ENCODE data around the gene UBA7.
"Not testable (repeated sequence)": the region's sequence is repeated elsewhere in the genome, so short reads cannot be mapped to it uniquely, and the experiment has no call there.

UBA7 gene

GRCh38 chr3:49813497-49814174 lies at the start of gene UBA7:
Gene UBA7, minus strand, starts transcription at chr3:49813953. Its CDS starts 166 bp downstream, at chr3:49813787.
- peak; percentile 63 for DNase-seq (ENCODE audit: low spot score)

GRCh38 chr3:49859576-49860305 lies 46.0 kb upstream of the UBA7 start:
- no peak for DNase-seq (ENCODE audit: low spot score)

DNA sequence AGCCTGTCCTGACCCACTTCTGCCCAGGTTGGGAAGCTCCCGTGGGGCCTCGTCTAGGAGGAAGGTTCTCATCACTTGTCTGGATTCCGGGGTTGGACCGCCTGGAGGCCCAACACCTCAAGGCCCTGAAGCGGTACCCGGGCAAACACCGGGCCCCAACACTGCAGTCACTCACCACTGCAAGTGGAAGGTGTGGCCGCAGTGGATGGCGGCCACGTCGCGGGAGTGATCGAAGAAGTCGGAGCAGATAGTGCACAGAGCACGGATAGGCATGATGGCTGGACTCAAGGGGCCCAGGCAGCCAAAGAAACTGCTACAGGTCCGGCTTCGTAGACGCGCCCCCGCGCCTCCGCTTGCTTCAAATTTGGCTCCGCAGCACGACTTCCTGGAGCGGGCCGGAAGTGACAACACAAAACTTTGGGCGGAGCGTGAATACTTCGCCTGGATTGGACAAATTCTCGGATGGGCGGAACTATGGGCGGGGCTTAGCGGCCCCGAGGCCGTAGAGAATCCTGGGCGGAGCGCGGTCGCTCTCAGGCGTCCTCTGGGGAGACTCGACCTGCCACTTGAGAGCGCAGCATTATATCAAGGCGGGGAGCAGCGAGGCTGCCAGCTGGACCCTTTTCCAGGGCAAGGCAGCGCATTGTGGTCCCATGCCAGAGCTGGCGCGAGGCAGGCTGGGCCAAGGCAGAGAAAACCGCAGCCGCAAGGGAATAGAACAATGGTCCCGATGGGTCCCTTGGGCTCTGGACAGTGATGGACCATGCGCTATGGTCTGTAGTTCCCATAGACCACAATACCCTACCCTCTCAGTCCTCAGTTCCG lies 42.6 kb upstream of the UBA7 start, which contains the start of gene TRAIP:
Gene TRAIP (minus strand): TSS at position 384 of the 825 bp plus-strand sequence. CDS start 111 bp downstream, at position 273.
- DNase-seq (ENCODE audit: low spot score) = peak; percentile 94

GRCh38 chr3:49855662-49856061 lies 41.9 kb upstream of the UBA7 start:
- DNase-seq (ENCODE audit: low spot score) = no peak

DNA sequence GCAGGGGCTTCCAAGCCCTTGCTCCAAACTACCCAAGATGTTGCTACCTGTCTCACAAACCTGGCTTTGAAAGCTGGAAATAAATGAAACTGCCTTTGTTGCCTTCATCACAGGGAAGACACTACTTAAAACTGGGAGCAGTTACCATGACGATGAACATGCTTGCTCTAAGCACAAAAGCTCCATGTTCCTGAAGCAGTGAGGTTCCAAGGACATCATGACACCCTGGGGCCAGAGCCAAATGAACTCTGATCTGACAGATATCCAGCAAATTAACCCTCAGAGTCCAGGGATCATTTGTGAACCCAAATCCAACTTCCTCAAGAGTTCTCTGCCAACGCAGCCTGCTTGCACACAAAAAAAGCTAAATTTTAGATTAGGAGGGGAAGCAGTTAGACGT lies 31.9 kb upstream of the UBA7 start:
- no peak for DNase-seq (ENCODE audit: low spot score)

GRCh38 chr3:49844464-49845183 lies 30.9 kb upstream of the UBA7 start:
- DNase-seq (ENCODE audit: low spot score) = no peak

DNA sequence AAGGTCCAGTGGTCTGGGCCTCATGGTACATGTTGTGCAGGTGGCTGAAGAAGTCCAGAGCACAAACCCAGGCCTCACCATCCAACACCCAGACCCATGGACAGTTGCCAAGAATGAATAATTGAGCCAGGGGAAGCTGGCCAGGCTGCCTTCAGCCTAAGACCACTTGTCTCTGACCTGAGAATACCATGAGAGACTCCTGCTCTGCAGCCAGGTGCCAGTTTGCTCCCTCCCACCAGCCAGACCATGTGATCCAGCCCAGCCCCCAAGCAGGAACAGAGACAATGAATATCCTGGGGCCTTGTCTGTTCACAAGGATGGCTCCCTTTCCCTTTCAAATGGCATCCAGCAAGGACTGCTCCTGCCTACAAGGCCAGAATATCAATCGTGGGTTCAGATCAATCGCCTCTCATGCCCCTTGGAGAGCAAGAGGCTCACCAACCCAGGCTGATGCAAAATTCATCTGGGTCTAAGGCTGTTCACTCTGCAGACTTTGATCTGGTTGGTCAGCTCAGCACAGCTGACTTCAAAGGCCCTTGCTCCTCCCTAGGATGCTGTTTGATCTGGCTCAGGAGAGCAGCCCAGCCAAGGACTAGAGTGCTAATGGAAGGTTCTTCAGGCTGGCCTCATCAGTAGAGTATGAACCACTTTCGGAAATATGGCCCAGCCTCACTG lies 29.2 kb upstream of the UBA7 start:
- no peak for DNase-seq (ENCODE audit: low spot score)

GRCh38 chr3:49841806-49842205 lies 28.1 kb upstream of the UBA7 start:
- no peak for DNase-seq (ENCODE audit: low spot score)

GRCh38 chr3:49841126-49841696 lies 27.5 kb upstream of the UBA7 start:
- no peak for DNase-seq (ENCODE audit: low spot score)

DNA sequence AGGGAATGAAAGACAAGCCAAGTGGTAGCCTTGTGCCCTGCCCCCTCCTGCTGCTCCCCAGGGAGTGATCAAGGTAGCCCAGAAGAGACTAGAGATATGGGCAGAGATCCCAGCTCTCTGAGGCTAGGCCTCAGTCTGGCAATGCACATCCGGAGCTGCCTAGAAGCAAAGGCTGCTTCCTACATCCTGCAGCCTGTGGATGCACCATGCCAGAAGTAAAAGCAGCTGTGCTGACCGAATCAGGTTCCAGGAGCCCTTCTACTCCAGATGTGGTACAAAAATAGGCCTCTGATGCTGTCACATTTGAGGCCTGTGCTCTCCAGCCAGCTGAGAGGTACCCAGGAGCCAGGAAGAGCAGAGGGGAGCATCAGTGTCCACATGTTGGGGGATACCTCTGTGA lies 26.6 kb upstream of the UBA7 start:
- DNase-seq (ENCODE audit: low spot score) = no peak

DNA sequence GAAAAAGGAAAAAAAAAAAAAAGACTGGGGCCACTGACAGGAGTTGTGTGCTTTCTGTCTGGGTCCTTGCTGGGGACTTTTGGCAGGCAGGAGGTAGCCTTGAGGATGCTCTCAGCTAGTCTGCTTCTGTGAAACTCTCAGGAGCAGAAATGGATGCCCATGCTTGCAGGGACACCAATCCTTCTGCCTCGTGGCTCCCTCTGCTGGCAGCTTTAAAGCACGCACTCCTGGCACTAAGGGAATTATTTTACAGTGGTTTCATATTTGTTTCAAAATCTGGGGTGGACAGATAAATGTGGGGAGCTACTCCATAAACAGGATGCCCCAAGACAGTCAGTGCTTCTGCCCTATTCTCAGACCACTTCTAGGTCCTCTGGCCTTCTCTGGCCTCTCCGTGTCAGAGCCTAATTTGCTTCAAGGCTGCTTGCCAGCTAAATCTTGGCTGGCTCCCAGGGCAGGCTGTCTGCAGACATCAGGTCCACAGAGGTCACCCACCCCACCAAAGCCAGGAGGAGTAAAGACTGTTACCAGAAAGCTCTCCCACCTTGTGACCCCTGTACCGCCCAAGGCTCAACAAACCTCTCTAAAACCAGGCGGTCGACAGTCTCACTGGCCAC lies 25.5 kb upstream of the UBA7 start:
- DNase-seq (ENCODE audit: low spot score) = peak; percentile 89

DNA sequence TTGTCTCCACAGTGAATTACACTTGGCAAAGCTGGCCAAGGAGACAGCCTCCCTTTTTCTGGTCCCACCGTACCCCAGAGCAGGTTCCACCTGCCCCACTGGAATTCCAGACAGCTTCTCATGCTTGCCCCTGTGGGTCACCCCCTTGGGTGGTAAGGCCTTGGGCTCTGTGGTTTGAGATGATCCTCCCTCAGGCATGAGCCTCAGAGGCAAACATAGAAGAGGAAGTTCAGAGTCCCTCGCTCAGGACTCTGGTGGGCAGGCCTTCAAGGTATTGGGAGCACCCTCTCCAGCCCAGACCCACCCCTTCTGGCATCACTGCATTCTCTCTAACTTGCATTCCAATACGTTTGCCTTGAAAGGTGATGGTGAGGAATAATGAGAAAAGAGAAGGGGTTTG lies 17.6 kb upstream of the UBA7 start:
- no peak for DNase-seq (ENCODE audit: low spot score)

DNA sequence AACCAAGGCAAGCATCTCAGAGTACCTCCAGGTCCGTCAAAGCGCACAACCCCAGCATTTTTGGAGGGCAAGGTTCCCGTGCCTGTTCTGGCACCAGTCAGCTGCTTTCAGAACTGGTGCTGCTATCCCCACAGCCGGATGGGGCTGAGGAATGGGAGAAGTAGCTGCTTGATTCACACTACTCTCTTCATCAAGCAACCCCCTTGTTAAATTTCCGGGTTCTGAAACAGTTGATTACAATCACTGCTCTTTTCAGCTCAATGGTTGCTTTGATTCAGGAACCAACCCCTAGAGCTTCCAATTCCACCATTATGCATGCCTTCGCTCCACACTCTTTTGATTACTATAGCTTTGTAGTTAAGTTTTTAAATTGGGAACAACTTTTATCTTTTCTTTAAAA lies 12.3 kb upstream of the UBA7 start:
- DNase-seq (ENCODE audit: low spot score) = peak; percentile 53

DNA sequence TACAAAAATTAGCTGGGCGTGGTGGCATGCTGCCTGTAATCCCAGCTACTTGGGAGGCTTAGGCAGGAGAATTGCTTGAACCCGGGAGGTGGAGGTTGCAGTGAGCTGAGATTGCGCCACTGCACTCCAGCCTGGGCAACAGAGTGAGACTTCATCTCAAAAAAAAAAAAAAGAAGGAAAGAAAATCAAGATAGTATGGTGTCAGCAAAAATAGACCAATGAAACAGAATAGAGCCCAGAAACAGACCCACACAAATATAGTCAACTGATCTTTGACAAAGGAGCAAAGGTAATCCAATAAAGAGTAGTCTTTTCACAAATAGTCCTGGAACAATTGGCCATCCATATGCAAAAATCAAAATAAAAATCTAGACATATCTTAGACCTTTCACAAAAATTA lies 9.4 kb upstream of the UBA7 start:
- not testable (repeated sequence) for DNase-seq (ENCODE audit: low spot score)

GRCh38 chr3:49812916-49813496 lies 747 bp downstream of the UBA7 start:
- no peak for DNase-seq (ENCODE audit: low spot score)

DNA sequence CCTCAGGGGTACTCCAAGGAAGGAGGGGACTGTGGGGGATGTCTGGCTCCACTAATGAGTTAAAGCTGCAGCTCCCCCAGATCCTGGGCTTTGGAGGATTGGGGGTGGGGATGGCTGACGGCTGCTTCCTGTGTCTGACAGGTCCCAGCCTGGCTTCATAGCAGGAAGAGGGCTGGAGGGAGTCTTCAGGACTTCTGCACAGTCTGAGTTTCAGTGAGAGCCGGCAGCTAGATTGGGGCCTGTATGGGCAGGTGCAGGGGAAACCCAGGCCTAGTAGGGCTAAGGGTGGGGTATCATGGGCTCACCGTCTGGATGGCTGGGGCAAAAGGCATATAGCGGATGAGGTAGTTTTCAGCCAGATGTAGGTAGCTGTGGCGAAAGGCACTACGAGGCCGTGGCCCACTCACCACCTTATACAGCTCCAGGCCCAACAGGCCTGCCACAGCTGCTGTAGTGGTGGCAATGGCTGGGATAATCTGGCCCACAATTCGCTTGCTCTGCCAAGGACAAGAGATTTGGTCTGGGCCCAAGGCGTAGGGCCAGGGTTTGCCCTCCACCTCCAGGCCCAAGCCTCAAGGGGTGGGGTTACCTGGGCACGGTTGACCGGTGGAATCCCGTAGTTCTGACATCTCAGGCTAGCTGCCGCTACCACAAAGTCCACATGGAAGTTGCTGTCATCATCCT lies 6.2 kb downstream of the UBA7 start:
- DNase-seq (ENCODE audit: low spot score) = no peak

- DNase-seq (ENCODE audit: low spot score) = no peak
Measured at GRCh38 chr3:49806850-49807249, 6.9 kb downstream of the UBA7 start.

DNA sequence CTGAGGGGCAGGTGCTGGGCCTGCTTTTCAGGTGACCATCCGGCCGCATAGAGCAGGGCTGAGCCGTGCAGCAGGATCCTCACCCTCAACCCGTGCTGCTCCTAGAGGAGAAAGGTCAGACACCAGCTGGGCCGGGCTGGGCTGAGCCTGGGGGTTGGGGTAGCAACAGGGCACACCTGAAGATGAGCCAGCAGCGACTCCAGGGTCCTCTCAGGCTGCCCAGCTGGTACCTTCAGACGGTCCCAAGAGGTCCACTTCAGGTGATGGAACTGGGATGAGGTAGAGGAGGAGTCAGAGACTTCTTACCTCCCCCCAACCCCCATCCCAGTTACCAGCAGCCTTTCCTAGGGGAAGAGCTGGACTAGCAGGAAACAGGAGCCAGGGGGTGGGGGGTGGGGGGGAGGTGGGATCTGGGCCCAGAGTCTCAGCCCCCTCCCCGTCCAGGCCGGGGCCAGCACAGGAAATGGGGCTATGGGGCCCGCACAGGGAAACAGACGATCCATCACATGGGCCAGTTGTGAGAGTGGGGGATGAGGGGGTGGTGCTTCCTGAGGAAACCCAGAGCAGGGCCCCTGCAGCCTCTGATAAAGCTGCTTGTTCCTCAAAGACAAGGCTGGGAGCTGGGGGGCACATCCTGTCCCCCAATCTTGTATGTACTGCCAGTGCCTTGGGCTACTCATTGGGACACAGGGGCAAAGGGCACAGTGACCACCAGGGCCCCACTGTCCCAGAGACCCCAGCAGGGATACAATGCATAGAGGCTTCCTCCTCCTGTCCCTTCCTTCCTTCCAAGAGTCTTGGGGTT lies 7.7 kb downstream of the UBA7 start:
- DNase-seq (ENCODE audit: low spot score) = peak; percentile 46

DNA sequence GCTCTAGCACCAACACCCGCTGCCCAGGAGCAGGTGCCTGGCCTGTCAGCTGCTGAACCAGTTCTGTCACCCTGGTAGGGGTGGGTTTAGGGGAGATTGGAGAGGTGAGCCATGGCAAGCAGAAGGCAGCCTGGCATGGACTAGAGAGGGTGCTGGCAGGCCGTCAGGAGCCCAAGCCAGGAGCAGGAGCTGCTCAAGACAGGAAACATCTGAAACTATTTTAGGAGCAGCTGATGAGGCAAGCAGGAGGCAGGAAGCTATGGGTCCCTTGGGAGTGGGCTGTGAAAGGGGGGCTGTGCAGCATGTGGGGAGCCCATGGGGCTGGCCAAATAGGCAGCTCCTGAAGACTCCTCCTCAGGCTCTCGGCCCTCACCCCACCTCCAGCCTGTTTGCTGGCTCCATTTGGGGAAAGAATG lies 8.4 kb downstream of the UBA7 start:
- DNase-seq (ENCODE audit: low spot score) = peak; percentile 75
